ENCODE results near the gene ITSN1. TPM values are rescaled to one million over a fixed set of nuclear protein-coding genes. Genes with fewer than 3 reads are reported as not detected.
"Not testable (repeated sequence)": the region's sequence is repeated elsewhere in the genome, so short reads cannot be mapped to it uniquely, and the experiment has no call there.

The ITSN1 gene
- total RNA-seq, 1 donor from 2014 or later: 57.3 TPM

GRCh38 chr21:33684068-33684467 is 41.8 kb downstream of the ITSN1 start:
- DNase-seq: peak; percentile 40

DNA sequence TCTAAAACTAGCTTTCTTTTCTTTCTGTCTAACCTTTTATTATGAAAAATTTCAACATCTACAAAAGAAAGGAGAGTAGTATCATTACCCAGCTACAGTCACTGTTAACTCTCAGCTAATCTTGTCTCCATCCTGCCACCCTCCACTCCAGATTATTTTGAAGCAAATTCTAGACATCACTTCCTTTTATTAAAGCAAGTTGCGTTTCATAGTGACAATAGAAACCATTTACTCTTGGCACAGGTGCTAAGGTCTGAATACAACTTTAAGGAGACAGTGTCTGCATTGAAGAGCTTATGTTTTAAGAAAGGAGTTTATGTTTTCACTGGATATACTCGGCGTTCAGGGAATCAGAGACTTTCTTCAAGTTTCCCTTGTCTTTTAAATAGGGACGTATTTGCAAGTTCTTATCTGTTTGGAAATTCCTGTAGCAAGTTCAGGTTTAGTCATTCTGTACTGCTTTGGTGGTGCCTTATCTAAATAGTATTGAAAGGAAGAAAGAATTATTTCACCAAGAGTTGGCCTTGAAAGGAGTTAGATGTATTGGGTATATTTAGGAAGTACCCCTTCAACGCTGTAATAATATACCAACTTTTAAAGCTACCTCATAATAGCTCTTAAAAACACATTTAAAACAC is 42.7 kb downstream of the ITSN1 start:
- DNase-seq: peak; percentile 65

DNA sequence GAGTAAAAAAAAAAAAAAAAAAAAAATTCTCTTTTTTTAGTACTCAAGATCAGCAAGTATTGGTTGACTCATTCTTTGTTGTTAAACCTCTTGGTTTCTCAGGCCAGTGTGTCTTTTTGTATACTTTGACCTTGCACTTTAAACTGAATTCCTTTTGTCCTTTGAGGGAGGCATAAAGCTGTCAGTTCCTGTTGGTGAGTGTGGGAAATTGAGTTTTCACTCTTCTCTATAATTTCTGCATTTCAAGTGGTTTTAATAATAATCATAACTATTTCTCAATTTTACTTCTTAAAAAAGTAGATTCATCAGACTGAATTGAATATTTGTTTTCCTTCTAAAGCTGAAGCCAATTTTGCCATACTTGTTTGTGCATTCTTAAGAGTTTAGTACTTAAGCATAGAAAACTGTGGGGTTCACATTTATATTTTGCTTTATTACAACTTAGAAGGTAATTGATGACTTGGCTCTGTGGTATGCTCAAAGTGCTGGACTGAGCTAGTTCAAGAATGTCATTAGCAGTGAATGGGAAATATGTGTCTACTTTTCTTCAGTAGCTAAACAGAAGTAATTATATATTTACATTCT is 43.4 kb downstream of the ITSN1 start:
- peak; percentile 87 for DNase-seq

- no peak for DNase-seq
These were observed 44.1 kb downstream of the ITSN1 start for GRCh38 chr21:33686386-33686785.

DNA sequence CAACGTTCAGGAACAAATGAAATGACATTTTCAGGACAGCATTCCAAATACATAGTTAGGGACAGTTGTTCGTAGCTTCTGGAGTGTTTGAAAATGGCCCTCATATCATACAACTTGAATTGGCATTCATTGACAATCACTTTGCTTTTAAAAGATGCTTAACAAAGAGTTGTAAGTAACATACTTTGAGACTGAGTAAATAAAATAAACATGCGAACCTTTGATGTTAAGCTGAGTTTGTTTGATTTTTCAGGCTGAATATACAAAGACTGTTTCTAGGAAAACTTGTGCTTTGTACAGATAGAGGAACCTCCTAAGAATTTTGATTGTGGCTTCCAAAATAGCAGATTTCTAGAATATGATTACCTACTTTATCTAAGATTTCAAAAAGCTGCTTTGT is 45.3 kb downstream of the ITSN1 start:
- DNase-seq: no peak

- no peak for DNase-seq
These were observed 46.1 kb downstream of the ITSN1 start for GRCh38 chr21:33688353-33688752.

DNA sequence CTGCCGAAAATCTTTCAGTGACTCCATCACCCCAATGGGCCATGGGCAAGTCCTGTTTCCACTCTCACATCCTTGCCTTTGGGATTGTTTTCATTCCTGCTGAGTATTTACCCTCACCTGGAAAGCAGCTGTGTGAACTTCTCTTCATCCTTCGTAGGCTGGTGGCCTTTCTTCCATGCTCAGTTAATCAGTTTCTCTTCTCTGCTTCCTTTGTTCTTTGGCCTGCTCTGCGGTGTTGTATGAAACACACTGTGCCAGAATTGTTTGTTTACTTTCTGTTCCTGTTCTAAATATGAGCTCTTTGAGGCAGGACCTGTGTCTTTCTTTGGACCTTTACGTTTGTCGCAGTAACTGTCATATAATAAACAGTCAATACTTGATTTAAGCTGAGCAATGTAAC is 48.6 kb downstream of the ITSN1 start:
- DNase-seq: no peak

- no peak for DNase-seq
These were observed 49.8 kb downstream of the ITSN1 start for GRCh38 chr21:33691945-33692603.

GRCh38 chr21:33695813-33696212 is 53.5 kb downstream of the ITSN1 start:
- DNase-seq: no peak

DNA sequence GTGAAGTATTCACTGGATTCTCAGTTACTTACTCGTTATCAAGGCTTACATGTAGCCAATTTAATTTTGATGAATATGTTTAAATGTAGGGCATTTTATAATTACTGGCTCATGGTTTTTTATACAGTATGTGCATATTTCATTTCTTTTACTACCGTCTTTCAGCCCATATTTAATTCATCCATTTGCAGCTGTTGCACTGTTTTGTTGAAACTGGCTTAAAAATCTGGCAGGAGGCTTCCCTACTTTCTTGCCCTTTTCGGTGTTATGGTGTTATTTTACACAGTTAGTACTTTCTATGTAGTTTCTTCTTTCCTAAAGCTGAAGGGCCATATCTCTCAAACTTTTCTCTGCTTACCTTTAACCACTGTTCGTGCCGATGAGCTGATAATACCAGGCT is 54.2 kb downstream of the ITSN1 start:
- DNase-seq: no peak

DNA sequence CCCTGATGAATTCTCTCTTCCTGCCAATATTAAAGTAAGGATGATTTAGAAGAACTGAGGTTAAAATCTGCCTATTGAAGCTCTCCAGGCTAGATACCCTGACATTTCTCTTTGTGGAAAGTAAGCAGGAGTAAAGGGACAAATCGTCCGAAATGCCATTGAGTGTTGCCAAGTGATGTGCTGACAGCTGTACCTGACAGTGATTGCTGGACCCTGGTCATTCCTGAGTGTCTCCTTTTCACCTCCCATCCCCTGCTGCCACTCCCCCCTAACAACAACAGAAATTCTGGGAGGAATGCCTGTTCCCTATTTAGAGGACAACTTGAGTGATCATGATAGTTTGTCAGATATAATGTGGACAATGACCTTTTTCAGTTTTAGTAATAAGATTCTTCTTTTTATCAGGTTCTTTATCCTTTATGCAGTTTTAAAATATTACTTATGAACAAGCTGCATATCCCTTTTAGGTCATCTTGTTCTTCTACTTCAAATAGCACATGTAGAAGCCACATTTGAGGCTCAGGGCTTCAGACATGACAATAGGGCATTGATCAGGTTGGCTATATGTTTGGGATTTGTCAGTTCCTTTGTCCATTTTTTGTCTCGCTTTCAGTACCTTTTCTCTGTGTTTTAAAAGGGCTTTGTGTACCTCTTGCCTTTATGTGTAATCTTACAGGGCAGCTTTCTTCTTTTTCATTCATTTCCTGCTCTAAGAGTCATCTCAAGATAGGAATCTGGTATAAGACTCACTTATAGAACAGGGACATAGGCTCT is 56.0 kb downstream of the ITSN1 start:
- peak; percentile 27 for DNase-seq

DNA sequence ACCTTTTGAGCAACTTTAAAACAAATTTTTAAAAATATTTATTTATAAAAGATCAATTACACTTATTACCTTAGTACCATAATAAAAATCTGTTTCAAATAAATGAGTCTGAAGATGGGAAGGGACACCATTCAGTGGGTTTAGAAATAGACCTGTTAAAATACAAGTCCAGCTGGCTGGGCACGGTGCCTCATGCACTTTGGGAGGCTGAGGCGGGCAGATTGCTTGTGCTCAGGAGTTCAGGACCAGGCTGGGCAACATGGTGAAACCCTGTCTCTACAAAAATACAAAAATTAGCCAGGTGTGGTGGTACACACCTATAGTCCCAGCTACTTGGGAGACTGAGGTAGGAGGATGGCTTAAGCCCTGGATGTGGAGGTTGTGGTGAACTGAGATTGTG is 57.0 kb downstream of the ITSN1 start:
- no peak for DNase-seq

- no peak for DNase-seq
These were observed 58.2 kb downstream of the ITSN1 start for GRCh38 chr21:33700491-33700890.

DNA sequence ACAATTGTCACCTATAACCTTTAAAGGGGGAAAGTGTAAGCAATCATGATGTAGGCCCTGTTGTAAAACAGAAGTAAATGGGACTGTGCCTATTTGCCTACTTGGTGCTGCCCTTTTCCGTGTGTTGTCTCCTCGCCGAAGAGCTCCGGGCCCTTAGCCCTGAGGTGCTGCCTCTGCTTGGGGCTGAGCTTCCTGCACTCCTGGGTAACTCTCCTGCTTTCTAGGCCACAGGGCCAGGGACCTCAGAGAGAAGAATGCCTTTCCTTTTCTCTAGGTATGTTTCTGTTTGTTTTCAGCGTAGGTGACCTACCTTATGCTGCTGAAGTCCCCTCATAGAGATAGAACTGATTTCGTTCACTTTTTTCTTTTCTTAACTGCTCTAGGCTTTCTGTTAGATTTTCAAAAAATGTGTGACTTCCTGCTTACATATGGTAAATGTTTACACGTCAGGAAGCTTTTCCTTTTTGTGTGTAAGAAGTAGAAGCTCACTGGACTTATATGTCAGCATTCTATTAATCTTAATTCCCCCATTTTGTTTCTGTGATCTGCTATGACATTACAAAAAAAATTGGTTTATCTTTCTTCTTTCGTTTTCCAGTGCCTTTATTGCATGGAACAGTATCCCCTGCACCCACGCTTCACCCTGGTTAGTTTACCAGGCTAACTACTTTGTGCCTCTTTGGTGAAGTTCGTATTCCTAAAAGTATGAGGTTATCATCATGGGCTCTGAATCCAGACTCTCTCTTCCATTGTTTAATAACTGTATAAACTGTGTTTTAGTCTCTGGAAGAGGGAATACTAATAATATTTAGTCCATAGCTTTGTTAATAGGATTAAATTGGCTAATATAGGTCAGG is 61.7 kb downstream of the ITSN1 start:
- peak; percentile 58 for DNase-seq

GRCh38 chr21:33707846-33708245 is 65.5 kb downstream of the ITSN1 start:
- no peak for DNase-seq

DNA sequence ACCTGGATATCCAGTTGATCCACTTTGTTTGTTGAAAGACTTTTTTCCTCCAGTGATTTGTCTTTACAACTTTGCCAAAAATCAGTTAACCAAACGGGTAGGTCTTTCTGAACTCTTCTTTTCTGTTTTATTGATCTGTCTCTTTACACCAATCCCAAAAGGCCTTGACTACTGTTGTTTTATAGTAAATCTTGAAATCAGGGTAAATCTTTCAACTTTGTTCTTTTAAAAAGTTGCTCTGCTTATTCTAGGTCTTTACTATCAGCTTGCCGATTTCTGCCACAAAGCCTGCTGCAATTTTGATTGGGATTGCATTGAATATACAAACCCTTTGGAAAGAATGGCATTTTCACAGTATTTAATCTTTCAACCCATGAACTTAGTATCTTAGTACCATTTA is 66.6 kb downstream of the ITSN1 start:
- DNase-seq: no peak

DNA sequence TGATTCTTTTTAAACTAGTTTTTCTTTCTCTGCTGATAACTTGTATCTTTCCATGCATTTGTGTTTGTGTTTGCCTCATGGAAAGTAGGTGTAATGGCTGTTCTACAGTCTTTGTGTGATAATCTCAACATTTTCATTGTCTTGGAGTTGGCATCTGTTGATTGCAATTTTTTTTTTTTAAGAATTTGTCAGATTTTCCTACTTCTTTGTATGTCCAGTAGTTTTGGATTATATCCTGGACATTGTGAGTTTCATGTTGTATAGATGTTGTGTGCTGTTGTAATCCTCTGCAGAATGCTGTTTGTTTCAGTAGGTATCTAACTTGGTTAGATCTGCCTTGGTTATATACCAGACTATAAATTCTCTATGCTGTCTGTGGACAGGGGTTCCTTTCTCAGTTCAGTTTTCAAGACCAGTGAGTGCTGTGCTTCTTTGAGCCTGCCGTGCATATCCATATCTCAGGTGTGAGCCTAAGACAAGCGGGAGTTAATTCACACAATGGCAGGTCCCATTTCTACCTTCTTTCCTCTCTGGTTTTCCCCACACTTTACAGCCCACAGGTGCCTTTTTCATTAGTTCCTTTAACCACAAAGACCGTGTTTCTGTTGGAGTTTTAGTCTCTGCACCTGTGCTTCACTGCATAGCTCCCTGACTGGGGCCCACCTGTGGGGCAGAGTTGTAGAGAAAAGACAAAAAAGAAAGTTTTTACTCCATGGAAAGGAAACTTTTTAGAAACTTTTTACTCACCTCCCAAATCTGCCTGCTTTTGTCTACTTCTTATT is 69.9 kb downstream of the ITSN1 start:
- DNase-seq: peak; percentile 29

DNA sequence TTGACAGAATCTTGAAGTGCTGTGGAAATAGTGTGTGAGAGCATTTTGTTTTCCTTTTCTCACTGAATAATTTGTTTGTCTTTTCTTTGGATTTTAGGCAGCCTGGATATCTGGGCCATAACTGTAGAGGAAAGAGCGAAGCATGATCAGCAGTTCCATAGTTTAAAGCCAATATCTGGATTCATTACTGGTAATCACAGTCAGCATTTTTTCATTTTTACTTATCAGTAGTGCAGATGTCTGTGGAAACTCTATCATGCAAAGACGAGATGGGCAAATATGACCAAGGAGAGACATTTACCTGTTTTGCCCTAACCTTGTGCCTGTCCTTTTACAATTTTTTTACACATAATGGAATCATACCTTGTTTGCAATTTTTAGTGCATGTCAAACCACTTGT is 78.8 kb downstream of the ITSN1 start:
- no peak for DNase-seq

GRCh38 chr21:33729139-33729538 is 86.8 kb downstream of the ITSN1 start:
- not testable (repeated sequence) for DNase-seq

GRCh38 chr21:33729641-33730040 is 87.3 kb downstream of the ITSN1 start:
- DNase-seq: peak; percentile 14

DNA sequence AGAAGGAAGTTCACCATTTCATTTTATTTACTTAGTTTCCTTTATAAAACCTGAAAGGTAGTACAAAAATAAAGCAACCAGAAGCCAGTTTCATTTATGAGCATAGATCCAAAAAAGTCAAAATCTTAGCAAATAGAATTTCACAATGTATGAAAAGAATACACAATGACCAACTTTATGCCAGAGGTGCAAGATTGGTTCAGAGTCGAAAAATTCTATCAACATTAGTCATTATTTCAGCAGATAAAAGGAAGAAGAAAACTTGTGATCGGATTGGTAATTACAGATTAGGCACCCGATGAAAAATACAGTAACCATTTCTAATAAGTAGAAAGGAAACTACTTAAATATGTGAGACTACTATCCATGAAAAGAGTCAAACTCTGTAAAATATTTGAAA is 89.1 kb downstream of the ITSN1 start:
- no peak for DNase-seq

- DNase-seq: no peak
These were observed 89.7 kb downstream of the ITSN1 start for GRCh38 chr21:33732038-33732437.

Data from dermis blood vessel endothelial cell (primary cell).